Measurements from ENCODE around the gene DDX4.
"Not testable (repeated sequence)": the region's sequence is repeated elsewhere in the genome, so short reads cannot be mapped to it uniquely, and the experiment has no call there.

DDX4 gene

GRCh38 chr5:55737793-55738192, at the start of gene DDX4:
DDX4 (plus strand) TSS chr5:55738061; CDS start chr5:55738964, 903 bp downstream.
- DNase-seq (ENCODE audit: low read depth), result no peak

GRCh38 chr5:55691265-55692105, 46.4 kb upstream of the DDX4 start:
- no peak for DNase-seq (ENCODE audit: low read depth)

- DNase-seq (ENCODE audit: low read depth), result no peak
Measured at GRCh38 chr5:55692106-55692417, 45.8 kb upstream of the DDX4 start.

- DNase-seq (ENCODE audit: low read depth), result no peak
Measured at GRCh38 chr5:55692509-55692908, 45.4 kb upstream of the DDX4 start.

DNA sequence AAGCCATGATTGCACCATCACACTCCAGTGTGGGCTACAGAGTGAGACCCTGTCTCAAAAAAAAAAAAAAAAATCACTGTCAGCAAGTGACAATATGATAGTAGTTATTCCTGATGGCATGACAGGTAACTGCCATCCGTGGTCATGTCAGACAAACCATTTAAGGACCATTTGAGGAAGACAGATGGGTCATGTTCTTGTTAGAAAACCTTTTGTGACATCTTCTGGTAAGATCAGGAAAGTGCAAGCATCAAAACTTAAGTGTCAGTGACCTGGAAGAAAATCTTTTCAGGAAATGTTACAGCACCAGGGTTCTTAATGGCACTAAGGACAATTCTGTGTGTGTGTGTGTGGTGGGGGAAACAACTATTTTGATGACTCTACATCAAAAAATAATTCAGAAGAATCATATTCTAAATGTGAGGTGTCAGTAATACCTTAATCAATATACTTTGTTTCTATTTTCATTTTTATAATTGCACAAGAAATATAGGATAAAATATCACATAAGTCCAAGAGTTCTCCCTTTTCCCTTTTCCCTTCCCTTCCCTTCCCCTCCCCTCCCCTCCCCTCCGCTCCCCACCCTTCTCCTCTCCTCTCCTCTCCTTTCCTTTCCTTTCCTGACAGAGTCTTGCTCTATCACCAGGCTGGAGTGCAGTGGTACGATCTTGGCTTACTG, 43.6 kb upstream of the DDX4 start:
- DNase-seq (ENCODE audit: low read depth), result no peak

- not testable (repeated sequence) for DNase-seq (ENCODE audit: low read depth)
Measured at GRCh38 chr5:55696704-55697103, 41.2 kb upstream of the DDX4 start.

- DNase-seq (ENCODE audit: low read depth), result no peak
Measured at GRCh38 chr5:55699041-55699688, 38.7 kb upstream of the DDX4 start.

DNA sequence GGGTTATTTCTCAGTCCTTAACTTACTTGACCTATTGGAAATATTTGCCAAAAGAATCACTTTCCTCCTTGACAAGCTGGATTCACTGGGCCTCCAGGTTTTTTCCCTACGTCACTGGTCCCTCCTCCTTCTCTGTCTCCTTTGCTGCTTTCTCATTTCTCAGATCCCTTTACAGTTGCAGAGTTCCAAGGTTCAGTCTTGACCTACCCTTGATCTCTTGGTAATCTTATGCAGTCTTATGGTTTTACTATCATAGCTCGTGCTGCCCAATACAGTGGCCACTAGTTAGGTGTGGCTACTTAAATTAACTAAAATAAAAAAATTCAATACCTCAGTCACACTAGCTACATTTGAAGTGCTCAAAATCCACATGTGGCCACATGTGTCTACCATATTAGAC, 37.1 kb upstream of the DDX4 start:
- no peak for DNase-seq (ENCODE audit: low read depth)

- DNase-seq (ENCODE audit: low read depth), result no peak
Measured at GRCh38 chr5:55701462-55702103, 36.3 kb upstream of the DDX4 start.

DNA sequence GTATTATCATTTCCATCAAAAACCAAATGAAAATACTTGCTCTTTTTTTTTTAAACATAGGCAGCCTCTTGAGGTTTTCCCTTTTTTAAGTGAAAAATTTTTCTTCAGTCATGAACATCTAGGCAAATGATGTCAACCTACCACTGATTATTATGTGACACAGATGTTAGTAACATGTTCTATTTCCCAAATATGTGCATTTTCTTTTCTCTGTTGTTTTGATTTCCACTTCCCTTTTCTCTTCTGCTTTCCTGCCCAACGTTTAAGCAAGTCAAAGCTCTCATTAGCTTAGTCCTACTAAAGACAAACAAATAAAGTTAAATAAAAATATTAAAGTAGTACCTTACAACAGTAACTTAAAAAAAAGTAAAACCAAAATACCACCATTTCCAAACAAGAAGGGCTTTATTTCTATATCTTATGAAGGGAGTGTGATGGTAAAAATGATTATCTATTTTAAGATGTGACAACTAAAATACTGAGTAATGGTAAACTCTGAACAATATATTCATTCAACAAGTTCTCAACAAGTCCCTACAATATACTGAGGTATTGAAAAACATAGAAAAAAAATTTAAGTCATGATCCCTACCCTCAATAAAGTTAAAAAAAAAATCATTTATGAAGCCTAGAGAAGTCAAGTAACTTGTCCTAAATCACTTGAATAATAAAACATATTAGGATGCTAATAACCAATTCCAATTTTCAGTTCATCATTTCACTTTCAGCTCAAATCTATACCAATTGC, 35.1 kb upstream of the DDX4 start:
- no peak for DNase-seq (ENCODE audit: low read depth)

DNA sequence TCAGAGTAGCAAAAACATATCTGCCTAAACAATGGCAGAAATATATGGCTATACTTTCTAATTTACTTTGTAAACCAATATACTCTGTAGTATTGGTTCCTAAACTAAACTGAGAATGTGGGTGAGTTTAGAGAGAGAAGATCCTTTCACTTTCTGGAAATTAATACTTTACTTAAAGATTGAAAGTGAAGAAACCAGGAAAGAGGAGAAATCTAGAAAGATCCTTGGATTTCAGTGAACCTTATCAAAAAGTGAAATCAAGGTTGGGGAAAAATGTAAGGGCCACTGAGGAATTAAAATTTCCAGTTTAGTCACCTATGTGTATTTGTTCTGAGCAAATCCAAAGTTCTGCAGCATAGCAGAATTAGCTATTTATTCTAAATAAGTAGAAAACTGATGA, 31.6 kb upstream of the DDX4 start:
- no peak for DNase-seq (ENCODE audit: low read depth)

DNA sequence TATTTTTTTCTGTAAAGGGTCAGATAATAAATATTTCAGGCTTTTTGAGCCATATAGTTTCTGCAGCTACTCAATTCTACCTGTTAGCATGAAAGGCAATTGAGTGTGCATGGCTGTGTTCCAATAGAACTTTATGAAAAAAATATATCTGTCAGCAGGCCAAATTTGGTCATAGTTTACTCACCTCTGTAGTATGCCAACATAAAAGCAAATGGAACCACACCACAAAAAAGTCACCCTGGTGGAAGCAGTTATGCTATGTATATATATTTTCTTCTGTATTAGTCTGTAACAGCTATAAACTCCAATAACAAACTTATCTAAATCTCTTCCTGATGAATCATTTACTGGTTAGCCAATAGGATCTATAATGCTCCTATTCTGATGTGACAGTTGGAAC, 29.1 kb upstream of the DDX4 start:
- DNase-seq (ENCODE audit: low read depth), result no peak

- no peak for DNase-seq (ENCODE audit: low read depth)
Measured at GRCh38 chr5:55711507-55712022, 26.3 kb upstream of the DDX4 start.

- DNase-seq (ENCODE audit: low read depth), result peak; percentile 90
Measured at GRCh38 chr5:55712023-55712859, 25.6 kb upstream of the DDX4 start, which contains the start of gene SLC38A9. SLC38A9 (minus strand) TSS chr5:55712324; CDS start chr5:55697958, 14,366 bp downstream.

GRCh38 chr5:55713871-55714270, 24.0 kb upstream of the DDX4 start:
- DNase-seq (ENCODE audit: low read depth), result no peak

GRCh38 chr5:55714339-55714738, 23.5 kb upstream of the DDX4 start:
- DNase-seq (ENCODE audit: low read depth), result no peak

GRCh38 chr5:55714749-55715148, 23.1 kb upstream of the DDX4 start:
- no peak for DNase-seq (ENCODE audit: low read depth)

DNA sequence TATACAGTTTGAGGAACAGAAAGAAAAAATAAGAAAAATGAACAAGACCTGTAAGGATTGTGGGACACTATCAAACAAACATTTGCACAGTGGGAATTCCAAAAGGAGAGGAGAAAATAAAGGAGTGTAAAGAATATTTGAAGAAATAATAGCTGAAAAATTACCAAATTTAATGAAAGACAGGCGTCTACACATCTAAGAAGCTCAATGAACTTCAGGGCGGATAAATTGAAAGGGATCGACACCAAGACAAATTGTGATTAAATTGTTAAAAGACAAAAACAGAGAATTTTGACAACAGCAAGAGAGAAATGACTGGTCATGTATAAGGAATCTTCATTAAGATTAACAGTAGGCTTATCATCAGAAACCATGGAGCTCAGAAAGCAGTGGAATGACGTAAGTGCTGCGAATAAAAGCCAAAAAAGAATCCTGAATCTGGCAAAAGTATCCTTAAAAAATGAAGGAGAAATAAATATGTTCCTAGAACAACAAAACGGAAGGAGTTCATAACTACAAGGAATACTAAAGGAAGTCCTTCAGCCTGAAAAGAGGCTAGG, 22.3 kb upstream of the DDX4 start:
- DNase-seq (ENCODE audit: low read depth), result no peak

DNA sequence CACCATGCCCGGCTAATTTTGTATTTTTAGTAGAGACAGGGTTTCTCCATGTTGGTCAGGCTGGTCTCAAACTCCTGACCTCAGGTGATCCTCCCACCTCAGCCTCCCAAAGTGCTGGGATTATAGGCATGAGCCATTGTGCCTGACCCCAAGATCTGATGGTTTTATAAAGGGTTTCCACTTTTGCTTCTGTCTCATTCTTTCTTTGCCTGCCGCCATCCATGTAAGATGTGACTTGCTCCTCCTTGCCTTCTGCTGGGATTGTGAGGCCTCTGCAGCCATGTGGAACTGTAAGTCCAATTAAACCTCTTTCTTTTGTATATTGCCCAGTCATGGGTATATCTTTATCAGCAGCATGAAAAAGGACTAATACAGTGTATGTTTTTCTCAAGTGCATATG, 18.8 kb upstream of the DDX4 start:
- not testable (repeated sequence) for DNase-seq (ENCODE audit: low read depth)

DNA sequence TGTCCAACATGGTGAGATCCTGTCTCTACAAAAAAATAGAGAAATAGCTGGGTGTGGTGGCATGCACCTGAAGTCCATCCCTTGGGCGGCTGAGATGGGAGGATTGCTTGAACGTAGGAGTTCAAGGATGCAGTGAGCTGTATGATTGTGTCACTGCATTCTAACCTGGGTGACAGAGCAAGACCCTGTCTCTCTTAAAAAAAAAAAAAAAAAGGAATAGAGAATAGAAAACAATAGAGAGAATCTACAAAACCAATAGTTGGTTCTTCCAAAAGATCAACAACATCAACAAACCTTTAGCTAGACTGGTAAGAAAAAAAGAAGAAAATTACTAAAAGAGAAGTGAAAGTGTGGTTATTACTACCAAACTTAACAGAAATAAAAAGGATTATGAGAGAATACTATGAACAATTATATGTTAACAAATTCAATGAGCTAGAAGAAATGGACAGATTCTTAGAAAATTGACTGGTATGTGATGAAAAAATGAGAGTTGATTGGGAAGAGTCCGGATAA, 17.6 kb upstream of the DDX4 start:
- DNase-seq (ENCODE audit: low read depth), result no peak

Measured in stimulated activated CD8-positive, alpha-beta memory T cell treated with anti-CD3 and anti-CD28 coated beads, Interleukin-4, amount 100 ng/mL, for 24 hours (primary cell).